Mononuclear cell (primary cell): ENCODE data around the gene ROCK2. TPM values are rescaled to one million over a fixed set of nuclear protein-coding genes. Genes with fewer than 3 reads are reported as not detected.
"Not testable (repeated sequence)": the region's sequence is repeated elsewhere in the genome, so short reads cannot be mapped to it uniquely, and the experiment has no call there.

Source experiments
- H3K27me3 ChIP-seq: 2 replicates; pipeline ENCODE4 v1.6.0; 2011; ENCODE audit warnings: low read length, control low read depth; ENCODE audit not compliant: insufficient read depth
- H3K4me1 ChIP-seq: 2 replicates; pipeline ENCODE4 v1.5.1; 2011; ENCODE audit warnings: mild to moderate bottlenecking, low read length, control low read depth; ENCODE audit not compliant: insufficient read depth
- H3K4me3 ChIP-seq: 2 replicates; pipeline ENCODE4 v1.5.1; 2011; ENCODE audit warnings: mild to moderate bottlenecking, low read length, moderate library complexity
- H3K9me3 ChIP-seq: 2 replicates; pipeline ENCODE4 v1.5.1; 2011; ENCODE audit warnings: low read depth, mild to moderate bottlenecking, control low read depth, low read length
- total RNA-seq: library from RNA; depleted of rRNA; stranded (reverse); fragments of >200 nt; gene quantifications from one replicate; pipeline ENCODE4 v1.2.3, GENCODE V29; 2012

Gene ROCK2
- total RNA-seq, 1 donor: 8.5 TPM

GRCh38 chr2:11290211-11290610 is 54.2 kb downstream of the ROCK2 start:
- Histone ChIP-seq H3K27me3 (no peaks in the 10 kb centered on the region), H3K4me3 (no peak overlapping the region), H3K4me1 (peaks cover 12% of the 10 kb centered on the region), H3K9me3 (no peaks in the 10 kb centered on the region)

GRCh38 chr2:11288431-11288830 is 56.0 kb downstream of the ROCK2 start:
- no peaks in the 10 kb centered on the region for H3K27me3 ChIP-seq
- H3K4me3 ChIP-seq: no peak overlapping the region
- H3K4me1 ChIP-seq: peaks cover 9% of the 10 kb centered on the region
- H3K9me3 ChIP-seq: peaks cover 7% of the 10 kb centered on the region

GRCh38 chr2:11286749-11287148 is 57.7 kb downstream of the ROCK2 start:
- Histone ChIP-seq H3K4me3 (no peak overlapping the region), H3K27me3 (no peaks in the 10 kb centered on the region), H3K4me1 (no peaks in the 10 kb centered on the region), H3K9me3 (peaks cover 7% of the 10 kb centered on the region)

GRCh38 chr2:11286323-11286722 is 58.1 kb downstream of the ROCK2 start:
- no peaks in the 10 kb centered on the region for H3K4me1 ChIP-seq

DNA sequence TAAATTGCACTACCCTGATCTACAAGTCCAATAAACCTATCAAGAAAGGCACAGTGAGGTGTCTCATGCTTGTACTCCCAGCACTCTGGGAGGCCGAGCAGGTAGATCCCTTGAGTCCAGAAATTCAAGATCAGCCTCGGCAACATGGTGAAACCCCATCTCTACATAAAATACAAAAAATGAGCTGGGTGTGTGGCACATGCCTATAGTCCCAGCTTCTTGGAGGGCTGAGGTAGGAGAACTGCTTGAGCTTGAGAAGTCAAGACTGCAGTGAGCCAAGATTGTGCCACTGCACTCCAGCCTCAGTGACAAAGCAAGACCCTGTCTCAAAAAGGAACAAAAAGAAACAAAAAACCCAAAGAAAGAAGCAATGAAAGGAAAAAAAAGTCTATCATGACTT is 58.9 kb downstream of the ROCK2 start:
- H3K4me3 ChIP-seq: no peak overlapping the region
- no peaks in the 10 kb centered on the region for H3K27me3 ChIP-seq
- H3K4me1 ChIP-seq: no peaks in the 10 kb centered on the region
- H3K9me3 ChIP-seq: peaks cover 7% of the 10 kb centered on the region

More at GRCh38 chr2:11286323-11286722, 58.1 kb downstream of the ROCK2 start:
- H3K27me3 ChIP-seq: no peaks in the 10 kb centered on the region
- H3K4me3 ChIP-seq: no peak overlapping the region
- peaks cover 7% of the 10 kb centered on the region for H3K9me3 ChIP-seq

- Histone ChIP-seq H3K9me3 (peaks cover 7% of the 10 kb centered on the region), H3K27me3 (no peaks in the 10 kb centered on the region), H3K4me1 (no peaks in the 10 kb centered on the region), H3K4me3 (no peak overlapping the region)
Observed at GRCh38 chr2:11281186-11281585, 63.2 kb downstream of the ROCK2 start.

DNA sequence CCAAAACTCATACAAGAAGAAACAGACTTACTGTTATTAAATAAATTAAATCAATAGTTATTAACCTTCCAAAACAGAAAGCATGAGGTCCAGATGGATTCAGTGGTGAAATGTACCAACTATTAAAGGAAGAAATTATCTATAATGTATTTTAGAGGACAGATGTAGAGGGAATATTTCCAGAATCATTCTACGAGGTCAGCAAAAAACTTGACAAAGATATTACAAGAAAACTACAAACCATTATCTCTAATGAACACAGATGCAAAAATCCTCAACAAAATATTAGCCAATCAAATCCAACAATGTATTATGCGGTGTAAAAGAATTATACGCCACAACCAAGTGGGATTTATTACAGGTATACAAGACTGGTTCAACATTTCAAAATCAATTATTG is 63.7 kb downstream of the ROCK2 start:
- Histone ChIP-seq H3K4me3 (no peak overlapping the region), H3K9me3 (peaks cover 7% of the 10 kb centered on the region), H3K4me1 (no peaks in the 10 kb centered on the region), H3K27me3 (no peaks in the 10 kb centered on the region)

GRCh38 chr2:11279398-11279797 is 65.0 kb downstream of the ROCK2 start:
- Histone ChIP-seq H3K4me3 (no peak overlapping the region), H3K9me3 (peaks cover 7% of the 10 kb centered on the region), H3K4me1 (no peaks in the 10 kb centered on the region), H3K27me3 (no peaks in the 10 kb centered on the region)

- Histone ChIP-seq H3K27me3 (no peaks in the 10 kb centered on the region), H3K4me1 (no peaks in the 10 kb centered on the region), H3K4me3 (no peak overlapping the region), H3K9me3 (no peaks in the 10 kb centered on the region)
Observed at GRCh38 chr2:11278219-11278618, 66.2 kb downstream of the ROCK2 start.

GRCh38 chr2:11275910-11276309 is 68.5 kb downstream of the ROCK2 start:
- H3K4me3 ChIP-seq: no peak overlapping the region
- H3K27me3 ChIP-seq: no peaks in the 10 kb centered on the region
- H3K9me3 ChIP-seq: no peaks in the 10 kb centered on the region
- H3K4me1 ChIP-seq: peaks cover 5% of the 10 kb centered on the region

GRCh38 chr2:11270891-11271290 is 73.5 kb downstream of the ROCK2 start:
- H3K9me3 ChIP-seq: no peaks in the 10 kb centered on the region
- no peak overlapping the region for H3K4me3 ChIP-seq
- H3K27me3 ChIP-seq: no peaks in the 10 kb centered on the region
- peaks cover 5% of the 10 kb centered on the region for H3K4me1 ChIP-seq

GRCh38 chr2:11267931-11268330 is 76.5 kb downstream of the ROCK2 start:
- Histone ChIP-seq H3K4me3 (no peak overlapping the region), H3K9me3 (no peaks in the 10 kb centered on the region)

GRCh38 chr2:11264818-11265217 is 79.6 kb downstream of the ROCK2 start:
- Histone ChIP-seq H3K9me3 (no peaks in the 10 kb centered on the region), H3K4me3 (no peak overlapping the region), H3K4me1 (no peaks in the 10 kb centered on the region), H3K27me3 (no peaks in the 10 kb centered on the region)

More at GRCh38 chr2:11267931-11268330, 76.5 kb downstream of the ROCK2 start:
- no peaks in the 10 kb centered on the region for H3K27me3 ChIP-seq
- peaks cover 5% of the 10 kb centered on the region for H3K4me1 ChIP-seq

DNA sequence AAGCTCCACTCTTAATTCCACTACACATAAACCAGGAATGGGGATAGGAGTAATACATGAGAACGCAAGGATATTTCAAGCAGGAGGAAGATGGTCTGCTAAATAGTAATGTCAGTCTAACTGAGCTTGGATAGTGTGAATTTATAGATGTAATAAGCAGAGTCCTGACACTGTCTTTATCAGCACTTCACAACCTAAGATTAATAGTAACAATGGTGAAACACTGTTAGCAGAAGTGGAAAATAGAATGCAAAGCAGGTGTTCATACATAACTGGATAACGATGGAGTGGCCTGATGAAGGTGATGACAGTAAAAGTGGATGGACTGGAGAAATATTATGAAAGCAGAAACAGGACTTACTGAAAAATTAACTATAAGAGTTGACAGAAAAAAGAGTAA is 80.4 kb downstream of the ROCK2 start:
- Histone ChIP-seq H3K27me3 (no peaks in the 10 kb centered on the region), H3K4me3 (no peak overlapping the region), H3K4me1 (no peaks in the 10 kb centered on the region), H3K9me3 (no peaks in the 10 kb centered on the region)

DNA sequence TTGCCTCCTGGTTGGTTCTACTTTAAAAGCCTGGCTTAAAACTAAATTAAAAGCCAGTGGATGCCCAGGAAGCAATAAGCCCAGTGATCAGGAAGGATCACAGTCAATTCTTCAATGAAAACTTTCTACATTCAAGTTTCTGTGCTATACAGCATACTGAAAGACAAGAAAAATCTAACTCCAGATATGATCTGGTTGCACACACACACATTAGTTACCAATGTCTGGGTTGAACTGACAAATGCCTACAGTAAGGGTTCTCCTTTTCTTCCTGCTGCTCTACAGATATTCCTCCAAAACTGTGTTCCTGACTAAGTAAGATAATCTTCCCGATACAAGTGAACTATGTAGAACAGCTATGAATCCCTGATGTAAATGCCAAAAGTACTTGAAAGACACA is 81.3 kb downstream of the ROCK2 start:
- H3K4me3 ChIP-seq: no peak overlapping the region
- H3K27me3 ChIP-seq: no peaks in the 10 kb centered on the region
- H3K9me3 ChIP-seq: no peaks in the 10 kb centered on the region
- no peaks in the 10 kb centered on the region for H3K4me1 ChIP-seq

- not testable (repeated sequence) for H3K4me1 ChIP-seq, H3K4me3 ChIP-seq, H3K27me3 ChIP-seq, H3K9me3 ChIP-seq
Observed at GRCh38 chr2:11262438-11262837, 82.0 kb downstream of the ROCK2 start.

DNA sequence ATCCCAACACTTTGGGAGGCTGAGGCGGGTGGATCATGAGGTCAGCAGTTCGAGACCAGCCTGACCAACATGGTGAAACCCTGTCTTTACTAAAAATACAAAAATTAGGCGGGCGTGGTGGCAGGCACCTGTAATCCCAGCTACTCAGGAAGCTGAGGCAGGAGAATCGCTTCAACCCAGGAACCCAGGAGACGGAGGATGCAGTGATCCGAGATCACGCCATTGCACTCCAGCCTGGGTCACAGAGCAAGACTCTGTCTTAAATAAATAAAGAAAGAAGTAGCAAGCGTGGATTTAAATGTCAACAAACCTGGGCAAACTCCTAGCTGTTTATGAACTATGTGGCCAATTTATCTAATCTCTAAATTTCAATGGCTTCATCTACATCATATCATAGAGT is 82.9 kb downstream of the ROCK2 start:
- not testable (repeated sequence) for H3K4me3 ChIP-seq, H3K27me3 ChIP-seq, H3K9me3 ChIP-seq, H3K4me1 ChIP-seq
